ENCODE results near the gene STIM2. TPM values are rescaled to one million over a fixed set of nuclear protein-coding genes. Genes with fewer than 3 reads are reported as not detected.

The STIM2 gene
- total RNA-seq, 1 donor from 2014 or later = 18.4 TPM

DNA sequence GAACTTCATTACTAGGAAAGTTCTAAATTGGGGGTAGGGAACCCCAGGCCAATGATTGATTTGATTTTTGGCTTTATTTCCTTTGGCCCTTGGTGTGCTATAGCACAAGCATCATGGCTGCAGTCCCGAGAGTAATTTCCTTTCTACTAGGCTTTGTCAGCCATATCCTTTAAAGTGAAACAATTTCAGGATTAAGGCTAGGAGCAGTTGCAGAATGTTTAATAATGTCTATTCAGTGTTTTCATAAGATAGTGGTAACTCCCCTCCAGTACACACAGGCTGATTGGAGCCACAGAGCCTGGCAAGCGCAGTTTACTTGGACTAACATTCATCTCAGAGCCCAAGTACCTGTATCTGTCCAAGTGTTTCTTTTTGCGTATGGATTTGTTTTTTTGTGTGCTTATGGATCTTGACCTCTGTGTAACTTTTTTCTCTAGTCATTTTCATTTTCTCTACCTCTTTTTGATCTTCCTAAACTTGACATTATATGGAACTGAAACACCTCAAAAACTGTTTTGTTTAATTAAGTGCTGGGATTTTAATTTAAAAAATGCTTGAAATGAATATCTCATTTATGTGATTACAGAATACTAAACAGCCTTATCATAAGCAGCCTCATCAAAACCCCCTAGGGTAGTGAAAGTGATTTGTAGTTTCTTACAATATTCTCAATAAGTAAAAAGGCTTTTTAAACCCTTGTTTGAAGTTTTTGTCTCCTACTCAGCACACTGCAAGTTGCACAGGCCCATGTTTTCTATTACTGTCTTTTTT lies 7.5 kb downstream of the STIM2 start:
- Histone ChIP-seq H3K36me3 (ENCODE audit: insufficient read depth, low read length) (no peaks in the 10 kb centered on the region), H3K27me3 (ENCODE audit: insufficient read depth, low read length) (no peaks in the 10 kb centered on the region), H3K4me2 (ENCODE audit: low read length) (peak overlapping the region; percentile 40), H3K4me3 (ENCODE audit: insufficient read depth, low read depth, low read length) (no peak overlapping the region), H3K9ac (ENCODE audit: low read length) (peak overlapping the region; percentile 5), H3K4me1 (ENCODE audit: insufficient read depth, low read length) (no peaks in the 10 kb centered on the region), H3K27ac (ENCODE audit: low read depth, low read length) (no peak overlapping the region), H4K20me1 (ENCODE audit: insufficient read depth, low read length) (peaks cover 24% of the 10 kb centered on the region), H3K9me3 (ENCODE audit: insufficient read depth, low read depth, low read length) (no peaks in the 10 kb centered on the region), H2AFZ (ENCODE audit: low read depth, low read length) (peak overlapping the region; percentile 4), H3K79me2 (ENCODE audit: insufficient read depth, low read length) (peaks cover 92% of the 10 kb centered on the region)
- no peak overlapping the region for H3K4me3 Mint-ChIP-seq (ENCODE audit: unreplicated experiment)
- no peaks in the 10 kb centered on the region for H3K27me3 Mint-ChIP-seq (ENCODE audit: low read depth, unreplicated experiment)
- peaks cover 6% of the 10 kb centered on the region for H3K4me1 Mint-ChIP-seq (ENCODE audit: low read depth, unreplicated experiment)
- no peak for FAIRE-seq
- no peaks in the 10 kb centered on the region for H3K36me3 Mint-ChIP-seq (ENCODE audit: low read depth, unreplicated experiment)
- no peak for TF ChIP-seq CTCF (IDR thresholded peaks at IDR 0.05; ENCODE audit: insufficient read depth, low read depth, low read length)
- no peak for TF ChIP-seq EZH2 (IDR thresholded peaks at IDR 0.05; ENCODE audit: insufficient read depth, low read length)
- peak overlapping the region; percentile 6 for H3K27ac Mint-ChIP-seq (ENCODE audit: unreplicated experiment)
- peak; percentile 31 for DNase-seq (ENCODE audit: low read depth)
- H3K9me3 Mint-ChIP-seq (ENCODE audit: unreplicated experiment) = no peaks in the 10 kb centered on the region

- no peak overlapping the region for H3K27ac Mint-ChIP-seq (ENCODE audit: unreplicated experiment)
- peaks cover 31% of the 10 kb centered on the region for H4K20me1 ChIP-seq (ENCODE audit: insufficient read depth, low read length)
- no peak for DNase-seq (ENCODE audit: low read depth)
- H3K27ac ChIP-seq (ENCODE audit: low read depth, low read length) = no peak overlapping the region
- H3K9me3 ChIP-seq (ENCODE audit: insufficient read depth, low read depth, low read length) = no peaks in the 10 kb centered on the region
- no peaks in the 10 kb centered on the region for H3K27me3 ChIP-seq (ENCODE audit: insufficient read depth, low read length)
- no peaks in the 10 kb centered on the region for H3K36me3 Mint-ChIP-seq (ENCODE audit: low read depth, unreplicated experiment)
- H3K9me3 Mint-ChIP-seq (ENCODE audit: unreplicated experiment) = no peaks in the 10 kb centered on the region
- H3K27me3 Mint-ChIP-seq (ENCODE audit: low read depth, unreplicated experiment) = no peaks in the 10 kb centered on the region
- no peaks in the 10 kb centered on the region for H3K36me3 ChIP-seq (ENCODE audit: insufficient read depth, low read length)
- no peak overlapping the region for H3K4me3 ChIP-seq (ENCODE audit: insufficient read depth, low read depth, low read length)
- TF ChIP-seq CTCF (IDR thresholded peaks at IDR 0.05; ENCODE audit: insufficient read depth, low read depth, low read length) (no peak), EZH2 (IDR thresholded peaks at IDR 0.05; ENCODE audit: insufficient read depth, low read length) (no peak)
- no peak overlapping the region for H2AFZ ChIP-seq (ENCODE audit: low read depth, low read length)
- no peak overlapping the region for H3K4me3 Mint-ChIP-seq (ENCODE audit: unreplicated experiment)
- FAIRE-seq = no peak
- peaks cover 86% of the 10 kb centered on the region for H3K79me2 ChIP-seq (ENCODE audit: insufficient read depth, low read length)
- H3K4me2 ChIP-seq (ENCODE audit: low read length) = no peak overlapping the region
- peaks cover 6% of the 10 kb centered on the region for H3K4me1 Mint-ChIP-seq (ENCODE audit: low read depth, unreplicated experiment)
- no peaks in the 10 kb centered on the region for H3K4me1 ChIP-seq (ENCODE audit: insufficient read depth, low read length)
- no peak overlapping the region for H3K9ac ChIP-seq (ENCODE audit: low read length)
Observed at GRCh38 chr4:26870576-26871262, 10.1 kb downstream of the STIM2 start.

Measured in astrocyte (in vitro differentiated cells and primary cell).